ENCODE measurements around the gene NIPBL. TPM values are rescaled to one million over a fixed set of nuclear protein-coding genes. Genes with fewer than 3 reads are reported as not detected.

NIPBL gene
- total and polyA plus RNA-seq, 10 of the 15 experiments (the other 5 are each of a cell fraction or from before 2014, with no cell fraction given), result 10.4 to 50.4 (median 20.2) TPM

- TF ChIP-seq SKIL (IDR thresholded peaks at IDR 0.05; ENCODE audit: low read depth, poor library complexity, severe bottlenecking) (no peak), FOXM1 (IDR thresholded peaks at IDR 0.05; ENCODE audit: low read depth, low read length) (no peak), CHD2 (IDR thresholded peaks at IDR 0.05; ENCODE audit: borderline replicate concordance, low read depth, low read length) (no peak), E2F8 (IDR thresholded peaks at IDR 0.05; ENCODE audit: low read depth, partially characterized antibody) (no peak), ESRRA (IDR thresholded peaks at IDR 0.05; ENCODE audit: low read length) (no peak), RAD51 (IDR thresholded peaks at IDR 0.05) (no peak), CBFB (IDR thresholded peaks at IDR 0.05; ENCODE audit: low read depth) (no peak), ZBTB11 (CRISPR knock-in tag; IDR thresholded peaks at IDR 0.05) (no peak), TAF1 (IDR thresholded peaks at IDR 0.05; ENCODE audit: borderline replicate concordance, low read depth, low read length) (no peak), ZNF24 (IDR thresholded peaks at IDR 0.05) (no peak)
Measured at GRCh38 chr5:36902353-36902752, 25.8 kb downstream of the NIPBL start (continued).
